GM19351 (cell line): Measurements from ENCODE around the gene SH3TC1.

Experiments used
- ATAC-seq: cut with Tn5 transposase; IDR thresholded peaks from one replicate; pipeline ENCODE4 v1.9.1; 2021; ENCODE audit warnings: mild to moderate bottlenecking, moderate library complexity; ENCODE audit not compliant: unreplicated experiment

The SH3TC1 gene

GRCh38 chr4:8240211-8241041 is 41.3 kb downstream of the SH3TC1 start:
- no peak for ATAC-seq

- ATAC-seq: no peak
Measured at GRCh38 chr4:8241211-8241779, 42.2 kb downstream of the SH3TC1 start.

GRCh38 chr4:8241895-8242696 is 43.0 kb downstream of the SH3TC1 start:
- peak; percentile 81 for ATAC-seq

- ATAC-seq: no peak
Measured at GRCh38 chr4:8242782-8243560, 43.9 kb downstream of the SH3TC1 start.

DNA sequence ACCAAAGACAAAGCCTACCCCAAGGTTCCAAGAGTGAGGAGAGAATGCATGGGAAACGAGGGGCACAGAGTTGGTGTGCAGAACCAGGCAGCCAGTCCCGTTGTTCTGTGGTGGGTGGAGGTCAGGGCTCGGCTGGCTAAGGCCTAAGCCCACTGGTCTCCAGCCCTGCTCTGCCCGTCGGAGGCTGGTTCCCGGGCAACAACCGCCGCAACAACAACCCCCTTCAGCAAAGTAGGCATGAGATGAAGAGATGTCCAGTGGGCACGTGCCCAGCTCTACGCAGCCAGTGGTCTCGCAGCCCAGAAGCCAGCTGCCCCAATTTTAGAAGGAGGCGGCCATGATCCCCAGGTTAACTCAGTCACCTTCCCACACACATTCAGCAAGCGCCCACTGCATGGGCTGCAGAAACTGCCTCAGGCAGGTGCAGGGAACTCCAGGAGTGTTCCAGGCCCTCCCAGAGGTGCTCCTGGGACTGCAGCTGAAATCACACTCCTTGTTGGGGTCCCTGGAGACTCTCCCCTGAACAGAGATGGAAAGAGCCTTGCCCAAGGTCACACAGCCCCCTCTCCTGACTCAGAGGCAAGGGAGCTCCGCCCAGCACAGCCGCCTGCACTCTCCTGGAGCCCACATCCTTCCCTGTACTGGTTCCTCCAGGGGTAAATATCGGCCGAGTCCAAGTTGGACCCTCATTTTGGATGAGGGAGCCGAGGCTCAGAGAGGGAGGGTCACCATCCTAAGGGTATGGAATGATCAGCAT is 45.1 kb downstream of the SH3TC1 start:
- ATAC-seq: no peak

GRCh38 chr4:8244931-8245460 is 45.9 kb downstream of the SH3TC1 start:
- no peak for ATAC-seq

GRCh38 chr4:8245884-8246833 is 47.1 kb downstream of the SH3TC1 start:
- ATAC-seq: no peak

DNA sequence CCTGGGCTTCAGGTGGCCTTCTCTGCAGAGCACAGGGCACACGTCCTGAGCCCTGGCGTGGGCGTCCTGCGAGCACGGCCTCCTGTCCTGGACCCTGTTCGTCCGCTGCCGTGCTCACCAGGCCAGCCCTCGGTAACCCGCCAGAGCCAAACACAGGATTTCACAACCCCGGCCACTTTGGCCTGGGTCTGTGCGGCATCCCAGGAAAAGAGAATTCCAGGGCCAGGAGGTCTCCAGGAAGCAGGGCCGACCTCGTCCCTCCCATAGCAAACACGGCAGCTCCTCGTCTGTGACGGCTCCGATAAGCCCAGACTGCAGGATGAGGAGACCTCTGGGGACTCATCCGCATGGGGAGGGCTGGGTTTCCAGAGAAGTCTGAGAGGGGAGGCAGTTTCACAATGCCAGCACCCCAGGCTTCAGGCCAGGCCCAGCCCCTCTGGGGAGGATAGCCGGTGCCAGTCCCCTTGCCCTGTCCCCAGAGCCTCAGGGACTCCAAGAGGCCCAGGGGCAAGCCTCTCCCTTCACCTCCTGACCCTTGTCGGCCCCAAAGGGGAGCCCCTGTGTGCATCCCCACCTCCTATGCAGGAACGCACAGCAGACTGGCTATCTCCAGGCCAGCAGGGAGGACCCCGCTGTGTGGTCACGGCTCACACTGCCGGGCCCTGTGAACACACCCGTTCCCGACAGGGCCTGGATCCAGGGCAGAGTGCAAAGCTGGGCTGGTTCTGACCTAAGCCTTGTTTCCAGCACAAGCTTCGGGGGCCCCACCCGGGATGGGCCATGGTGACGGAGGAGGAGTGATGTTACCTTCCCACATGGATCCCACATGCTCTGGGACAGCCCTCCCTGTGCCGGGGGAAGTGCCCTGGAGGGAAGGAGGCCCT is 48.2 kb downstream of the SH3TC1 start:
- no peak for ATAC-seq

DNA sequence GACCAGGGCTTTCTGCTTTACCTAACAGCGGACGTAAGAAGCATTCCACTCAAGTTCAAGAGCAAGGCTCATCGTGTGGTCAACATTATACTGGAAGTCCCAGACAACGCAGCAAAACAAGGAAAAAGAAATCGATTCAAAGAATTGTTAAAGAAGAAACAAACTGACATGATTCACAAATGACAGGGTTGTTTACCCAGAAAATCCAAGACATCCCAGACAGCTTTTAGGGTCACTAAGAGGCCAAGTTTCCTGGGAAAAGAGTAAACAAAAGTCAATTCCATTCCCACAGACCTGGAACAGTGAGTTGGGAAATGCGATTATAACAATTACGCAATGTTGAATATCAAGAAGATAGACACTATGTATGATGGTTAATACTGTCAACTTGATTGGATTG is 49.0 kb downstream of the SH3TC1 start:
- no peak for ATAC-seq

- ATAC-seq: no peak
Measured at GRCh38 chr4:8250227-8250626, 51.1 kb downstream of the SH3TC1 start.

DNA sequence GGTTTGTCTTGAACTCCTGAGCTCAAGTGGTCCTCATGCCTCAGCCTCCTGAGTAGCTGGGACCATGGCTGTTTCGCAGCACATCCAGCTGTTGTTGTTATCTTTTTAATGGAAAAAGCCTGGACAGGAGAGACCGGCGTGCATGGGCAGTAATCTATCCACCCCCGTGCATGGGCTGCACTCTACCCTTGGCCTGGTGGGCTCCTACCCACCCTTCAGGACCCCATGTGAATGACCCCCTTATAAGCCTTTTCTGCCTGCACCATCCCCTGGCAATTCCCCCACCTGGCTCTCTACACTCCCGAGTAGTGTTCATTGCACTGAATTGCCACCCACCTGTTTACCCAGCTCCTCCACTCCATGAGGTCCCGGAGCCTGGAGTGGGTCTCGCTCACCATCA is 51.5 kb downstream of the SH3TC1 start:
- ATAC-seq: no peak

DNA sequence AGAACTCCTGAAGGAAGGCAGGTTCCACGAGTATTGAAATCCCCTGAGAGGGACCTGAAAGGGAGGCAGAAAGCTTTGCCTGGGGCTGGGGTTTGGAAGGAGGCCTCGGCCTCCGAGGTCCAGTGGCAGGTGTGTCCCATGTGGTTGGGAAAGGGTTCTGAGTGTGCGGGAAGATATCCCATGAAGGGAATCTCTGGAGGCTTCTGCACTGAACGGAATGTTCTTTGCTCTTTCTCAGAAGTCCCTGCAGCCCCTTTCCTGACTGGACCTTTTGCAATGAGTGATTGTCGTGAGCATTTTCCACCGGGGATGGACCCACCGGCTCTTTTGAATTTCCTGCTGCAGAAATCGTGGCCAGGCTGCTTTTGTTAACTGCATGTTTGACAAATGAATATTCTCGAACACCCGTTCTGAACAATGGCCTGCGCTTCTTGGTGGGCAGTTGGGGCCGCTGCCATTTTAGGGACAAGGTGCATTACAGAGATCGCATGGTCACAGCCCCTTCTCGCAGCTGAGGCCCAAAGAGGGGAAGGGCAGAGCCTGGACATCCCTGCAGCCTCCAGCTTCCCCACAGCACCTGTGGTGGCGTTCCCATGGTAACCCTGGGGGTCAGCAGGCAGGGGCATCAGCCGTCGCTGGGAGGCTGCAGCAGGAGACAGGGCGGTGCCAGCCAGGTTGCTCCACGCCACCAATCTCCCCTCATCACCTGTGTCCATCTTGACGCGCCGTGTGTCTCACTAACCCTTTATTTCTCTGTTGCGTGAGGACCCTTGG is 52.2 kb downstream of the SH3TC1 start:
- ATAC-seq: no peak

- ATAC-seq: no peak
Measured at GRCh38 chr4:8252301-8253173, 53.4 kb downstream of the SH3TC1 start.

GRCh38 chr4:8254076-8254475 is 55.0 kb downstream of the SH3TC1 start:
- no peak for ATAC-seq

GRCh38 chr4:8255698-8256441 is 56.8 kb downstream of the SH3TC1 start:
- no peak for ATAC-seq

DNA sequence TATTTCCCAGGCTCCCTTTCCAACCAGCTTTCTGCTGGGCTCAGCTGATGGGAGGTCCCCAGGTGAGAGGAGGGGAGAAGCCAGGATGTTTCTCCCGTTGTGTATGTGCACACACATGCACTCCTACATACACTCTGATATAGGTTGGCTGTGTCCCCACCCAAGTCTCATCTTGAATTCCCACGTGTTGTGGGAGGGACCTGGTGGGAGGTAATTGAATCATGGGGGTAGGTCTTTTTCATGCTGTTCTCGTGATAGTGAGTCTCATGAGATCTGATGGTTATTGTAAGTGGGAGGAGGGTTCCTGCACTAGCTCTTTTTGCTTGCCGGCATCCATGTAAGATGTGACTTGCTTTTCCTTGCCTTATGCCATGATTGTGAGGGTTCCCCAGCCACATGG is 58.8 kb downstream of the SH3TC1 start:
- ATAC-seq: no peak
